NCI-H2227 treated with DMSO at 0.1 percent for 48 hours (cell line): ENCODE results near the gene DOCK9.
"Not testable (repeated sequence)": the region's sequence is repeated elsewhere in the genome, so short reads cannot be mapped to it uniquely, and the experiment has no call there.

Source experiments
- DNase-seq: peaks from one replicate; lab custom pipeline; 2025; lab: John Stamatoyannopoulos, UW

The DOCK9 gene

GRCh38 chr13:98823442-98823841, 154.4 kb downstream of the DOCK9 start:
- DNase-seq, result no peak

GRCh38 chr13:98822225-98822606, 155.6 kb downstream of the DOCK9 start:
- DNase-seq, result no peak

- DNase-seq, result no peak
Observed at GRCh38 chr13:98821372-98822224, 156.3 kb downstream of the DOCK9 start.

- DNase-seq, result no peak
Observed at GRCh38 chr13:98820744-98821371, 157.0 kb downstream of the DOCK9 start.

GRCh38 chr13:98820300-98820699, 157.6 kb downstream of the DOCK9 start:
- no peak for DNase-seq

- no peak for DNase-seq
Observed at GRCh38 chr13:98819382-98820010, 158.4 kb downstream of the DOCK9 start.

GRCh38 chr13:98816406-98816805, 161.5 kb downstream of the DOCK9 start:
- DNase-seq, result no peak

GRCh38 chr13:98813993-98814392, 163.9 kb downstream of the DOCK9 start:
- DNase-seq, result no peak

- DNase-seq, result not testable (repeated sequence)
Observed at GRCh38 chr13:98812186-98812790, 165.6 kb downstream of the DOCK9 start.

- no peak for DNase-seq
Observed at GRCh38 chr13:98810746-98811145, 167.1 kb downstream of the DOCK9 start.

GRCh38 chr13:98809345-98809777, 168.5 kb downstream of the DOCK9 start:
- DNase-seq, result no peak

- DNase-seq, result no peak
Observed at GRCh38 chr13:98807774-98808173, 170.1 kb downstream of the DOCK9 start.

GRCh38 chr13:98804336-98804855, 173.5 kb downstream of the DOCK9 start:
- DNase-seq, result no peak

GRCh38 chr13:98803921-98804320, 173.9 kb downstream of the DOCK9 start:
- DNase-seq, result no peak

GRCh38 chr13:98803111-98803561, 174.7 kb downstream of the DOCK9 start:
- DNase-seq, result no peak

GRCh38 chr13:98802559-98802958, 175.3 kb downstream of the DOCK9 start:
- no peak for DNase-seq

GRCh38 chr13:98801626-98802418, 176.0 kb downstream of the DOCK9 start:
- no peak for DNase-seq

GRCh38 chr13:98800078-98800477, 177.8 kb downstream of the DOCK9 start:
- DNase-seq, result no peak

- DNase-seq, result no peak
Observed at GRCh38 chr13:98798849-98799645, 178.8 kb downstream of the DOCK9 start.

- DNase-seq, result no peak
Observed at GRCh38 chr13:98797456-98797855, 180.4 kb downstream of the DOCK9 start.

GRCh38 chr13:98796798-98797197, 181.1 kb downstream of the DOCK9 start:
- DNase-seq, result no peak
